Stomach (tissue), 9 donors: ENCODE results near the gene ZNF385D. TPM values are rescaled to one million over a fixed set of nuclear protein-coding genes. Genes with fewer than 3 reads are reported as not detected.

ENCODE experiments used
- DNase-seq, 2 donors: peaks; one replicate each; pipeline versions ENCODE4 v3.0.0 to v3.0.0-alpha.2; 2013 to 2019
- H3K27ac ChIP-seq, 5 donors: fragments of 200-600 bp in 4 of 5; sonication (generic) in 4 of 5; one replicate each; pipeline ENCODE4 v1.5.1; 2013 to 2019; ENCODE audit warnings: mild to moderate bottlenecking in 1 of 5, moderate library complexity in 1 of 5
- H3K27me3 ChIP-seq, 3 donors: fragments of 200-600 bp; sonication (generic); one replicate each; pipeline ENCODE4 v1.5.1; 2017 to 2019; ENCODE audit warnings: mixed run types in 1 of 3
- H3K36me3 ChIP-seq, 4 donors: fragments of 200-600 bp; sonication (generic); 1 replicate in 3 of 4; 2 replicates in 1 of 4; pipeline ENCODE4 v1.5.1; 2016 to 2019
- H3K4me1 ChIP-seq, 4 donors: fragments of 200-600 bp; sonication (generic); one replicate each; pipeline ENCODE4 v1.5.1; 2016 to 2019
- H3K4me3 ChIP-seq, 4 donors: fragments of 200-600 bp; sonication (generic) in 3 of 4; one replicate each; pipeline ENCODE4 v1.5.1; 2016 to 2019; ENCODE audit warnings: mild to moderate bottlenecking in 1 of 4
- H3K9me3 ChIP-seq, 4 donors: fragments of 200-600 bp; sonication (generic); one replicate each; pipeline ENCODE4 v1.5.1; 2016 to 2019
- EP300 ChIP-seq: sonication (generic); formaldehyde crosslinking; IDR thresholded peaks from one replicate; pipeline ENCODE4 v1.6.1; 2017; ENCODE audit warnings: antibody characterized with exemption
- POLR2A ChIP-seq, 4 donors: fragments of 450-650 bp; IDR thresholded peaks; one replicate each; pipeline ENCODE4 v1.6.1; 2016; ENCODE audit warnings: antibody characterized with exemption in 4 of 4, control low read depth in 2 of 4, mild to moderate bottlenecking in 1 of 4, moderate library complexity in 1 of 4
- POLR2AphosphoS5 ChIP-seq, 3 donors: sonication (generic); formaldehyde crosslinking; IDR thresholded peaks; one replicate each; pipeline ENCODE4 v1.6.1; 2016; ENCODE audit warnings: antibody characterized with exemption in 3 of 3
- WGBS, 5 donors: extraction: QIAGEN DNeasy Blood & Tissue Kit in 3 of 5; methylation state at CpG; one replicate each; pipeline versions ENCODE4 v1.1.5 to v1.1.7; 2013 to 2018; 5-methylcytosine and 5-hydroxymethylcytosine counted together
- intact Hi-C: fragments of 100-400 bp; cut with DNase I; formaldehyde crosslinking; loops from one replicate; pipeline ENCODE4 v1.15.1; 2023; ENCODE audit warnings: low total_unique reads
- polyA plus RNA-seq, 3 donors: library from polyadenylated mRNA; stranded (reverse); fragments of 200-250 nt; gene quantifications; one replicate each; pipeline ENCODE4 v1.2.3, GENCODE V29; 2013
- total RNA-seq, 5 donors: library from RNA; depleted of rRNA; stranded (reverse); fragments of >200 nt; gene quantifications; one replicate each; pipeline versions ENCODE4 v1.1.0 to v1.2.3, GENCODE V29; 2014 to 2016
- TF ChIP-seq, protein P1 (sequence below), 7 experiments: fragments of 450-650 bp in 4 of 7; fragments of 200-600 bp in 3 of 7; sonication (generic) in 3 of 7; IDR thresholded peaks; one replicate each; pipeline ENCODE4 v1.5.1; 2016 to 2019; ENCODE audit warnings: antibody characterized with exemption in 7 of 7, control low read depth in 2 of 7, mild to moderate bottlenecking in 1 of 7
- donor health status: healthy with polysubstance abuse.
- donor health status: Bipolar disorder and iron deficiency.
- donor health status: healthy.

Gene ZNF385D
- total and polyA plus RNA-seq, 8 donors, result 0.31 to 7.2 (median 0.98) TPM; not detected in 2

DNA sequence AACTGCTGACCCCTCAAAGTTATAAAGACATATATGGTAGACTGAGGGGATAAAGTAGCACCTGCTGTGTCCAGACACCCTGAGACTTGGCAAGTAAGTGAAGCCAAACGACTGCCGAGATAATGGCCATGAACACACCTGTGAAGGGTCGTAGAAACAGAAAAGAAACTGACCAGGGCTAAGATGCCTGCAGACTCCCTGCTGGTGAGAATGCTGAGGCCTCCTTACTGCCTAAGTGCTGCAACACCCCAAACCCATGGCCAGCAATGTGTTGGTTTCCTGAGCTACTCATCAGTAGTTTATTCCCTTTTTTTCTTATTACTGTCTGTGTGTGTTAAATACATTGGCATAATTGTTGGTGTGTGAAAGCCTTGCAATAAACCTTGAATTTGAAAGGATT is 233.8 kb downstream of the ZNF385D start:
- WGBS, 5 donors, result 70 to 85% (median 73%) methylated on average over 3 of the region's 3 CpGs
- Histone ChIP-seq H3K9me3 (no peaks in the 10 kb centered on the region), H3K4me1 (no peaks in the 10 kb centered on the region), H3K36me3 (no peaks in the 10 kb centered on the region), H3K4me3 (no peak overlapping the region), H3K27ac (no peak overlapping the region), H3K27me3 (no peaks in the 10 kb centered on the region)
- intact Hi-C loops, result no loop called here
- no peak for TF ChIP-seq POLR2AphosphoS5 (IDR thresholded peaks at IDR 0.05)
- TF ChIP-seq EP300, result no peak
- TF ChIP-seq, protein P1, sequence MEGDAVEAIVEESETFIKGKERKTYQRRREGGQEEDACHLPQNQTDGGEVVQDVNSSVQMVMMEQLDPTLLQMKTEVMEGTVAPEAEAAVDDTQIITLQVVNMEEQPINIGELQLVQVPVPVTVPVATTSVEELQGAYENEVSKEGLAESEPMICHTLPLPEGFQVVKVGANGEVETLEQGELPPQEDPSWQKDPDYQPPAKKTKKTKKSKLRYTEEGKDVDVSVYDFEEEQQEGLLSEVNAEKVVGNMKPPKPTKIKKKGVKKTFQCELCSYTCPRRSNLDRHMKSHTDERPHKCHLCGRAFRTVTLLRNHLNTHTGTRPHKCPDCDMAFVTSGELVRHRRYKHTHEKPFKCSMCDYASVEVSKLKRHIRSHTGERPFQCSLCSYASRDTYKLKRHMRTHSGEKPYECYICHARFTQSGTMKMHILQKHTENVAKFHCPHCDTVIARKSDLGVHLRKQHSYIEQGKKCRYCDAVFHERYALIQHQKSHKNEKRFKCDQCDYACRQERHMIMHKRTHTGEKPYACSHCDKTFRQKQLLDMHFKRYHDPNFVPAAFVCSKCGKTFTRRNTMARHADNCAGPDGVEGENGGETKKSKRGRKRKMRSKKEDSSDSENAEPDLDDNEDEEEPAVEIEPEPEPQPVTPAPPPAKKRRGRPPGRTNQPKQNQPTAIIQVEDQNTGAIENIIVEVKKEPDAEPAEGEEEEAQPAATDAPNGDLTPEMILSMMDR (IDR thresholded peaks at IDR 0.05), result no peak
- TF ChIP-seq POLR2A (IDR thresholded peaks at IDR 0.05), result no peak
- DNase-seq, result no peak

DNA sequence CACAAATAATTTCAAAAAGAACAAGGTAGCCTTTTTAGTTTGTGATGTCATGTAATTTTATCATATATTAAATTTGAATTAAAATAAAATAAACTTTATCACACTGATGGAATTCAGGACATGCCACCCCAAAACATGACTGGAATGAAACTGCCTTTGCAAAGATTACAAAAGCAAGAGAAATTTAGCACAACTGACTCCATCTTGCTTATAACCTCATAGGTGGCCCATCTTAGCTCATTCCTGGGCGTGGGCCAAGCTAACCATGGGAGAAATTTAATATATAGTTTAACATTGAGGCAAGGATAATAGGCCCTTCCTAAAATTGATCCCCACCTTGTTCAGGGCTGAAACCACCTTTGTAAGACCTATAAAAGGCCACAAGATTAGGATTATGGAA is 235.6 kb downstream of the ZNF385D start:
- H3K4me3 ChIP-seq, result no peak overlapping the region
- H3K27me3 ChIP-seq, result no peaks in the 10 kb centered on the region
- DNase-seq, result no peak
- intact Hi-C loops, result no loop called here
- no peaks in the 10 kb centered on the region for H3K9me3 ChIP-seq
- TF ChIP-seq, protein P1 (IDR thresholded peaks at IDR 0.05), result no peak
- 67 to 87% (median 70%) methylated on average over 1 of the region's 1 CpG for WGBS, 5 donors
- no peaks in the 10 kb centered on the region for H3K36me3 ChIP-seq
- no peak overlapping the region for H3K27ac ChIP-seq
- H3K4me1 ChIP-seq, result no peaks in the 10 kb centered on the region

DNA sequence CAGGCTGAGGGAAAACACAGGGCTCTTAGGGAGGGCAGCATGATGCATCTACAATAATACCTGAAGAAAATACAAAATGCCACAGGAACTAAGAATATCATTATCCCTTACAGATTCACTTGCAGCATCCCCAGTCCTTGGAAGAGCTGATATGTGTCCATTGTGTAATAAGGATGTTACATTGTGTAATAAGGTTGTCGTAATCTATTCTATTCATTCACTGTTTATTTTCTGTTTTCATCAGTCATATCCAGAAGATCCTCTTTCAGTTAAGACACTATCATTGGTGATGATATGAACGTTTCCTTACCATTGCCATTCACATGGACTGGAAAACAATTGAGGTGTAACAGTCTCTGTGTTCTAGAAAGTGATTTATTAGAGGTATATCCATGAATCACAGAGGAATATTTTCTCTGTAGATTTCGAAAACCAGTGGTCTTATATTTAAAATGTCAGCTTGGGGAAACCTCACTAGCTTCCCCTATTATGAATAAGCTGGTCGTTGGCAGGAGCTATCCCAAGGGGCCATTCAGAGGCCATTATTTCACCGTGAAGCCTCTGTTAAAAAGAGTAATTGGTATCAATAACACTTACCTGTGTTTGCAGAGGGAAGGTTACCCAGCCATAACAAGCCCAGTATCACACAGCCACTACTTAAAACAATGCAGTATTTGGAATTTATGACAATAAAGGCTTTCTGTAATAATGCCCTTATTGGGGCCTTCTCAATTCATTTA is 241.1 kb downstream of the ZNF385D start:
- no peaks in the 10 kb centered on the region for H3K36me3 ChIP-seq
- H3K4me1 ChIP-seq, result no peaks in the 10 kb centered on the region
- TF ChIP-seq EP300, result no peak
- no peak for TF ChIP-seq POLR2A (IDR thresholded peaks at IDR 0.05)
- TF ChIP-seq, protein P1 (IDR thresholded peaks at IDR 0.05), result no peak
- TF ChIP-seq POLR2AphosphoS5 (IDR thresholded peaks at IDR 0.05), result no peak
- H3K27me3 ChIP-seq, result no peaks in the 10 kb centered on the region
- intact Hi-C loops, result no loop called here
- H3K27ac ChIP-seq, result no peak overlapping the region
- 47 to 77% (median 66%) methylated on average over 5 of the region's 5 CpGs for WGBS, 5 donors
- DNase-seq, result no peak
- H3K9me3 ChIP-seq, result no peaks in the 10 kb centered on the region
- H3K4me3 ChIP-seq, result no peak overlapping the region

DNA sequence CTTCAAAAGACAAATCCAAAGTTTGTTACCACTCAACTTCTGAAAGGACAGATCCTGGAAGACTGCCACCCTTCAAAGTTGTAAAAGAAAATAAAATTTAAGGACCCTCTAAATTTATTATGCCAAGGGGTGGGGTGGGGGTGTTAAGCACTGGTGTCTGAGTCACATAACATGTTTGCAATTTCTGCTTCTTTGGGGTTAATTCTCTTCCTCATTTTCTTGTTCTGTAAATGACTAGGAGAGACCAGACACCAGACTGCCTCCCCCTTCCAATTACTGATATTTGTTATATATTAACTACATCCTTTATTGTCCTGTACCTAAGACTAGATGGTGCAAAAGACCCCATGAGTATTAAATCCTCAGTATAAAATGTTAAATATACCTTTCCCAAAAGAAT is 242.8 kb downstream of the ZNF385D start:
- TF ChIP-seq POLR2A (IDR thresholded peaks at IDR 0.05), result no peak
- no peak for TF ChIP-seq POLR2AphosphoS5 (IDR thresholded peaks at IDR 0.05)
- TF ChIP-seq, protein P1 (IDR thresholded peaks at IDR 0.05), result no peak
- no peak for TF ChIP-seq EP300
- Histone ChIP-seq H3K36me3 (no peaks in the 10 kb centered on the region), H3K27me3 (no peaks in the 10 kb centered on the region)

More for the DNA sequence above, 242.8 kb downstream of the ZNF385D start:
- Histone ChIP-seq H3K27ac (no peak overlapping the region), H3K9me3 (no peaks in the 10 kb centered on the region), H3K4me3 (no peak overlapping the region), H3K4me1 (no peaks in the 10 kb centered on the region)
- intact Hi-C loops, result no loop called here
- no peak for DNase-seq
